GM23248 (cell line): ENCODE results near the gene SEMA3F.

Experiments used
- EZH2 ChIP-seq: fragments of 200-600 bp; sonication (generic); IDR thresholded peaks from 2 replicates; pipeline ENCODE4 v1.6.1; 2018; ENCODE audit warnings: antibody characterized with exemption, mild to moderate bottlenecking; ENCODE audit not compliant: insufficient read depth, poor library complexity, severe bottlenecking
- EZH2phosphoT487 ChIP-seq: fragments of 200-600 bp; sonication (generic); IDR thresholded peaks from 2 replicates; pipeline ENCODE4 v1.6.1; 2018; ENCODE audit warnings: antibody characterized with exemption, moderate library complexity, mild to moderate bottlenecking, low read depth; ENCODE audit not compliant: insufficient read depth

GRCh38 chr3:50124052-50124799, 30.9 kb upstream of the SEMA3F start:
- TF ChIP-seq EZH2 (no peak), EZH2phosphoT487 (no peak)
